Effector memory CD4-positive, alpha-beta T cell (primary cell): ENCODE measurements around the gene CLPSL1.

Source experiments
- DNase-seq, 3 donors: peaks; one replicate each; pipeline ENCODE4 v3.0.0-alpha.2; 2020
- H3K27ac ChIP-seq: 2 replicates; pipeline ENCODE4 v1.7.0; 2013; ENCODE audit warnings: mild to moderate bottlenecking, low read length, moderate library complexity; ENCODE audit not compliant: insufficient read depth, poor library complexity, severe bottlenecking
- H3K27me3 ChIP-seq: replicated peaks from 2 replicates; pipeline ENCODE4 v1.7.0; 2013; ENCODE audit warnings: mild to moderate bottlenecking, low read length; ENCODE audit not compliant: insufficient read depth, control insufficient read depth, poor library complexity, severe bottlenecking
- H3K36me3 ChIP-seq: 2 replicates; pipeline ENCODE4 v1.7.0; 2013; ENCODE audit warnings: mild to moderate bottlenecking, low read length, moderate library complexity; ENCODE audit not compliant: control insufficient read depth, insufficient read depth
- H3K4me1 ChIP-seq: 2 replicates; pipeline ENCODE4 v1.7.0; 2013; ENCODE audit warnings: low read length, mild to moderate bottlenecking; ENCODE audit not compliant: control insufficient read depth, insufficient read depth, poor library complexity, severe bottlenecking
- H3K4me3 ChIP-seq: 2 replicates; pipeline ENCODE4 v1.7.0; 2013; ENCODE audit warnings: low read length, low read depth, mild to moderate bottlenecking; ENCODE audit not compliant: insufficient read depth, poor library complexity, severe bottlenecking
- H3K9me3 ChIP-seq: 2 replicates; pipeline ENCODE4 v1.7.0; 2013; ENCODE audit warnings: mild to moderate bottlenecking, low read length, moderate library complexity; ENCODE audit not compliant: control insufficient read depth

Gene CLPSL1

DNA sequence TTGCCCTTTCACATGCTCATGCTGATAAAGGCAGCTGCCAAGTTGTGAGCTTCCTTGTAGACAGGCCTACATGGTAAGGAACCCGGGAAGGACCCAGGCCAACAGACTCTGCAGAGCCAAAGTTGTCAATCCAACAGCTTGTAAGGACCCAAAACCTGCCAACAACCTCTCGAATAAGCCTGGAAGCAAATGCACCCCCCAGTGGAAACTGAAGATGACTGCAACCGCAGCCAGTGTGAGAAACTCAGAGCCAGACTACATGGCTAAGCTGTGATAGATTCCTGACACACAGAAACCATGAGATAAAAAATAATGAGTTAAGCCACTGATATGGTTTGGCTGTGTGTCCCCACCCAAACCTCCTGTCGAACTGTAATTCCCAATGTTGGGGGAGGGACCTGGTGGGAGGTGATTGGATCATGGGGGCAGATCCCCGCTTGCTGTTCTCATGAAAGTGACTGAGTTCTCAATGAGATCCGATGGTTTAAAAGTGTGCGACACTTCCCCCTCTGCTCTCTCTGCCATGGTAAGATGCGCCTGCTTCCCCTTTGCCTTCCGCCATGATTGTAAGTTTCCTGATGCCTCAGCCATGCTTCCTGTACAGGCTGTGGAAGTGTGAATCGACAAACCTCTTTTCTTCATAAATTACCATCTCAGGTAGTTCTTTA lies 23.2 kb upstream of the CLPSL1 start:
- H3K4me3 ChIP-seq, result no peak overlapping the region
- no peak overlapping the region for H3K27ac ChIP-seq
- no peaks in the 10 kb centered on the region for H3K27me3 ChIP-seq
- H3K9me3 ChIP-seq, result no peaks in the 10 kb centered on the region
- DNase-seq, result no peak
- H3K4me1 ChIP-seq, result no peaks in the 10 kb centered on the region
- H3K36me3 ChIP-seq, result no peaks in the 10 kb centered on the region

DNA sequence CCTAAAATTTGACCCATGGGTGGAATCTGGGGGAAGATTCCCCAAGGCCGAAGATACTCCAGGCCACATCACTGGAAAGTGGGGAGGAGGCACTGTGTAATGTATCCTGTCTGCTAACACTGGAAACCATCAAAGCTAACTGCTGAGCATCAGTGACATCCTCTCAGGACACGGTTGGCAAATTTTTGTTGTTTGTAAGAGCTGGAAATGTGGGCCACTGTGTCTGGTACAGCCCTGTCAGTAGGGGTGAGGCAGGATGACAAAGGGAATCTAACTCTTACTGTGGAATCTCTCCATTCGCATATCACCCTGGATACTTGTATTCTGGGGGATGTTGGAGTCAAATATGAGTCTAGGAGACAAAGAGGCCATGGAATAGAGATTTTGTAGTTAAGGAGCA lies 21.4 kb upstream of the CLPSL1 start:
- Histone ChIP-seq H3K27ac (no peak overlapping the region), H3K36me3 (no peaks in the 10 kb centered on the region), H3K4me3 (no peak overlapping the region), H3K27me3 (peaks cover 9% of the 10 kb centered on the region), H3K9me3 (no peaks in the 10 kb centered on the region), H3K4me1 (no peaks in the 10 kb centered on the region)
- no peak for DNase-seq

DNA sequence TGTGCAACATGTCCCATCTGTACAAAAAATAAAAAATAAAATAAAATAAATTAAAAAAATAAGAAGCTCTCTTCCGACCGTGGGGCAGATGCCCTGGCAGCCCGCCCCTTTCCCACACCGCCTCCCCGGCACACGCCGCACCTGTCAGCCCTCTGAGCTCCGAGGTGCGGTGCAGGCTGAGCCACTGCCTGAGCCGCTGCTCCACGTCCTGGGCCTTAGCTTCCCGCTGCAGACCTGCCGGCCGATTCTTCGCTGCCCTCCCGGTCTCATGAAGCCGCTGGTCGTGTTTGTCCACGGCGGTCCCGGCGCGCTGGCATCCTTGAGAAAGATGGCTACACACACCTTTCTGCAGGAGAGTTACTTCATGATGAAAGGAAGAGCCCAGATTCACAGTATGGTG lies 15.1 kb upstream of the CLPSL1 start:
- Histone ChIP-seq H3K36me3 (no peaks in the 10 kb centered on the region), H3K4me3 (no peak overlapping the region), H3K4me1 (no peaks in the 10 kb centered on the region), H3K27ac (no peak overlapping the region), H3K9me3 (no peaks in the 10 kb centered on the region), H3K27me3 (peaks cover 14% of the 10 kb centered on the region)
- no peak for DNase-seq

DNA sequence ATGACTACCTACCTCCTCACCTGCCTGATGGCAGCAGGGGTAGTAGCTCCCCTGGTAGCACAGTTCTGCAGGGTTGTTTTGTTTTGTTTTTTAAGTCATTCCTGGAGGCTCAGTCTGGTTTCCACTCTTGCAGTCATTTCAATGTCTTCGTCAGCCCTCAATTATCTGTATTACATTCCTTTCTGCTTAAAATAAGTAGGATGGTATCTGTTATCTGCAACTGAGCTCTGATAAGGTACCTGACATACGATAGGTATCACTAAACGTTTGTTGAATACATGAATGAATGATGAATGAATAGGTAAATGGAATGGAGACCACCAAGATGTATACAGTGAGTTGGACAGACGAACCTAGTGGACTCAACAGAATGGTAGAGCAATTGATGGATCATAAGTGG lies 11.6 kb upstream of the CLPSL1 start:
- DNase-seq, result no peak
- Histone ChIP-seq H3K9me3 (no peaks in the 10 kb centered on the region), H3K27ac (no peak overlapping the region), H3K27me3 (peaks cover 7% of the 10 kb centered on the region), H3K4me1 (no peaks in the 10 kb centered on the region), H3K36me3 (no peaks in the 10 kb centered on the region), H3K4me3 (no peak overlapping the region)

DNA sequence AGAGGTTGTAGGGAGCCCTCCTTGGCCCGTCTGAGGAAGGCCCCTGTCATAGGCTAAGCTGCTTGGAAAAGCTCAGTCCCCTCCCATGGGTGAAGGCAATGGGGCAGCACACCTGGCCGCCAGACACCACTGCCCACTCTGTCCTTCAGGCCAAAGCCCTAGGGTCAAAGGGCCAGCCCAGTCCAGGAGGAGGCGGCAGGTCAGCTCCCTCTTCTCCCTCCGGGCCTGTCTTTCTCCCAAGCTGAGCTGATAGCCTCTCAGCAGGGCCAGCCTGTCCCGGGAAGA lies 9.5 kb upstream of the CLPSL1 start:
- Histone ChIP-seq H3K4me1 (peaks cover 1% of the 10 kb centered on the region), H3K4me3 (no peak overlapping the region), H3K9me3 (no peaks in the 10 kb centered on the region), H3K27me3 (peaks cover 12% of the 10 kb centered on the region), H3K27ac (no peak overlapping the region), H3K36me3 (no peaks in the 10 kb centered on the region)
- no peak for DNase-seq

DNA sequence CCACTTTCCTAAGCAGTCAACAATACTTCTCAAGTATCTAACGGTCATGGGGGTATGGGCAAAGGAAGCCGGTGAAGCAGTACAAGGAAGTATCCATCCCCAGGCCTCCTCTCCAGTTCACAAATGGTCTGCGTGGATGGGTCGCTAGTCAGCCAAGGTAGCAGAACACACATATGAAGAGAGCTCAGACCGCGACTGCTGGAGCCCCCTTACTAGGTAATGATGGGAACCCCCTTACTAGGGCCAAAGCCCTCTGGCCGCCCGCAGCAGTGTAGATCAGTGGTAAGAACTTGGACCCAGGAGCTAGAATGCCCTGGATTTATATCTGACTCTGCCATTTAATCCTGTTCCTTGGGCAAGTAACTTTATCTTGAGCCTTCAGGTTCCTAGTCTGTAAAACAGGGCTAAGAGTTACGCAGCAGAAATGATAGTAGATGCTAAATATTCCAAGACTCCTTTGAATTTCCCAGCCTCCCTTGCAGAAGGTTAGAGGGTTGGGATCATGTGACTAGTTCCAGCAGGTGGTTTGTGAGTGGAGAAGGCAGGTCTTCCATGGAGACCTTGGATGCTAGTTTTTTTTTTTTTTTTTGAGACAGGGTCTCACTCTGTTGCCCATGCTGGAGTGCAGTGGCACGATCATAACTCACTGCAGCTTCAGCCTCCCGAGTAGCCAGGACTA lies 6.6 kb upstream of the CLPSL1 start:
- Histone ChIP-seq H3K9me3 (no peaks in the 10 kb centered on the region), H3K27me3 (peaks cover 18% of the 10 kb centered on the region), H3K27ac (no peak overlapping the region), H3K36me3 (no peaks in the 10 kb centered on the region), H3K4me3 (no peak overlapping the region), H3K4me1 (peaks cover 7% of the 10 kb centered on the region)
- no peak for DNase-seq

DNA sequence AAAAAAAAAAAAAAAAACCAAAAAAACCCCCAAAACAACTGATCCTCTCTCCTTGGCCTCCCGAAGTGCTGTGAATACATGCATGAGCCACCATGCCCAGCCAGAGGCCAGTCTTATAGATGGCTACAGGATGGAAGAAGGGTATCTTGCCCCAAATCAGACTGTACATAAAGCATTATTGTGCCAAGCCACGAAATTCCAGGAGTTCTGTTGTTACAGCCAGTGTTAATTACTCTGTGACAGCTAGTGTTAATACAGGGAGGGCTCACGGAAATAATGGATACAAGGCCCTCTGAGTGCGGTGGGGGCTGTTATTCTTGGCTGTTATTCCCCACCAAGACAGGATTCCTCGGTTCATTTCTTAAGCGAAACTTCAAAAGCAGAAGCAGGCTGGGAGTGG lies 5.8 kb upstream of the CLPSL1 start:
- H3K9me3 ChIP-seq, result no peaks in the 10 kb centered on the region
- H3K27ac ChIP-seq, result no peak overlapping the region
- no peaks in the 10 kb centered on the region for H3K36me3 ChIP-seq
- peaks cover 7% of the 10 kb centered on the region for H3K4me1 ChIP-seq
- no peak overlapping the region for H3K4me3 ChIP-seq
- DNase-seq, result no peak
- H3K27me3 ChIP-seq, result peaks cover 18% of the 10 kb centered on the region

DNA sequence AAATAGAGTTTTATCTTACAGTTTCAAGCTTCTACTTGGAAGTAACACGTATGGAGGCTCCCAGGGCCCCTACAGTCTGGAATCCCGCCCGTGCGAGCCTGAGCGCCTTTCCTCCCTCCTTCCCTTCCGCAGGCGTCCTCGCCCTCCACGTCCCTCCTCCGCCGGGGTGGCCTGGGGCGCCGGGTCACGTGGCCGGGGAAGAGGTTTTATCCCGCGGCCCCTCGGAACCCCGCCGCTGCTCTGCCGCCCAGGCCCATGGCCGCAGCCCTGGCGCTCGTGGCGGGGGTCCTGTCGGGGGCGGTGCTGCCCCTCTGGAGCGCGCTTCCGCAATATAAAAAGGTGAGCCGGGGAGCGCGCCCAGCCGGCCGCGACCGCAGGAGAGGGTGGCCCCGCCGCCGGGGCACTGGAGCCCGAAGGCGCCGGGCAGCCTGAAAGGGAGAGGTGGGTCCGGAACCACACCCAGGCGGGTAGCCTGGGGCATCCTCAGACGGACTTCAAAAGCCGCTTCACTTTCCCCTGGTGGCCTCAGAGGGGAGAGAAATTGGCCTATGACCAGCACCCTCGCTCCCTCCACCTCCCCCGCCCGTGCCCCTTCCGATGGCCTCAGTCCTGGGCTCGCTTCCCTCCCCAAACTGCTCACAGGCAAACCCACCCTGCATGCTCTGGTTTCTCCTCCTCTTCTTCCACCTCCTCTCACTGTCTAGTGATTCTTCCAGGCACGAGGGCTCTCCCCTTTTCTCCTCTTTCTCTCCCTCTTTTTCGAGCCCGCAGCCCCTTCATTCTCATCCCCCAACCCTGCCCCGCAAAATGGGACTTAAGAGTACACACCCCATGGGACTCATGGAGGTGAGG lies 4.2 kb upstream of the CLPSL1 start, which contains the start of gene CLPSL2:
Gene CLPSL2 (plus strand): TSS at position 235 of the 852 bp plus-strand sequence. CDS start 21 bp downstream, at position 256.
- H3K36me3 ChIP-seq, result no peaks in the 10 kb centered on the region
- no peak for DNase-seq

DNA sequence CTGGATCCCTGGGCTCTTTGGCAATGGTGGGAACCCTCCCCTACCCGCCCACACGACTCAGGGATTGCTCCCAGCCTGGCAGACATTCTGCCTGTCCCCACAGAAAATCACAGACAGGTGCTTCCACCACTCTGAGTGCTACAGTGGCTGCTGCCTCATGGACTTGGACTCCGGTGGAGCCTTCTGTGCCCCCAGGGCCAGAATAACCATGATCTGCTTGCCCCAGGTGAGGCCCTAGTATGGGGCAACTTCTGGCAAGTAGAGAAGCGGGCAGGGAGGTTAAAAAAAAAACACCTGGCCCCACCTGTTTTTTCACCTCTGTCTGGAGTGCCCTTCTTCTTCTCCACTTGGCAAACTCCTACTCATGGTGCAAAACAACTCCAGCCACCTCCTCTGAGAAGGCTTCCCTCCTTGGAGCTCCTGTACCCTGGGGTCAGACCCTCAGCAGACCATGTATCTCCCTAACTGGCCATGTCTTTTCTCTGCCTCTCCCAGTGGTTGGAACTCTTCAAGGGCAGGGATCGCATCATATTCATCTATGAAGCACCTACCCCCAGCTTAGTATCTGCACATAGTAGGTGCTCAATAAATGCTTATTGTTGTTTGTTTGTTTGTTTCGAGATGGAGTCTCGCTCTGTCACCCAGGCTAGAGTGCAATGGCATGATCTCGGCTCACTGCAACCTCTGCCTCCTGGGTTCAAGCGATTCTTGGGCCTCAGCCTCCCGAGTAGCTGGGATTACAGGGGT lies 3.3 kb upstream of the CLPSL1 start:
- no peak for DNase-seq
- H3K4me1 ChIP-seq, result peaks cover 7% of the 10 kb centered on the region
- no peak overlapping the region for H3K27ac ChIP-seq
- no peaks in the 10 kb centered on the region for H3K9me3 ChIP-seq
- H3K36me3 ChIP-seq, result no peaks in the 10 kb centered on the region
- H3K4me3 ChIP-seq, result no peak overlapping the region
- H3K27me3 ChIP-seq, result peaks cover 18% of the 10 kb centered on the region

More for the DNA sequence above, 4.2 kb upstream of the CLPSL1 start, which contains the start of gene CLPSL2:
- no peaks in the 10 kb centered on the region for H3K9me3 ChIP-seq
- peaks cover 18% of the 10 kb centered on the region for H3K27me3 ChIP-seq
- no peak within 1 kb of the TSS for H3K27ac ChIP-seq
- peak within 1 kb of the TSS; percentile 53 for H3K4me3 ChIP-seq
- H3K4me1 ChIP-seq, result peaks cover 7% of the 10 kb centered on the region
